HFF-Myc (cell line): ENCODE data around the gene SLC27A3.
"Not testable (repeated sequence)": the region's sequence is repeated elsewhere in the genome, so short reads cannot be mapped to it uniquely, and the experiment has no call there.

ENCODE experiments used
- DNase-seq: peaks from one replicate; pipeline ENCODE4 v3.0.0-alpha.2; 2011; ENCODE audit warnings: low read depth; ENCODE audit errors: extremely low read depth
- H3K4me3 ChIP-seq: replicated peaks from 2 replicates; pipeline ENCODE4 v1.5.1; 2011; ENCODE audit warnings: low read depth, mild to moderate bottlenecking, control low read depth, low read length
- CTCF ChIP-seq: IDR thresholded peaks from 2 replicates; pipeline ENCODE4 v1.5.1; 2012; ENCODE audit warnings: mild to moderate bottlenecking, low read depth, low read length, control low read depth; ENCODE audit errors: missing control alignments

SLC27A3 gene

GRCh38 chr1:153763365-153764225, 11.6 kb upstream of the SLC27A3 start:
- TF ChIP-seq CTCF = no peak
- no peak for DNase-seq
- no peak overlapping the region for H3K4me3 ChIP-seq

- DNase-seq = no peak
- TF ChIP-seq CTCF = no peak
These were observed 10.9 kb upstream of the SLC27A3 start for GRCh38 chr1:153764310-153764709.

GRCh38 chr1:153766663-153767062, 8.5 kb upstream of the SLC27A3 start:
- DNase-seq, H3K4me3 ChIP-seq: not testable (repeated sequence)

More at GRCh38 chr1:153764310-153764709, 10.9 kb upstream of the SLC27A3 start:
- no peak overlapping the region for H3K4me3 ChIP-seq

GRCh38 chr1:153767519-153767918, 7.7 kb upstream of the SLC27A3 start:
- H3K4me3 ChIP-seq = no peak overlapping the region
- TF ChIP-seq CTCF = no peak
- DNase-seq = no peak

- H3K4me3 ChIP-seq = no peak overlapping the region
- no peak for DNase-seq
- TF ChIP-seq CTCF = no peak
These were observed 6.7 kb upstream of the SLC27A3 start for GRCh38 chr1:153768316-153769181.

GRCh38 chr1:153769221-153769620, 6.0 kb upstream of the SLC27A3 start:
- no peak for DNase-seq
- no peak overlapping the region for H3K4me3 ChIP-seq
- no peak for TF ChIP-seq CTCF

- no peak for TF ChIP-seq CTCF
- no peak overlapping the region for H3K4me3 ChIP-seq
These were observed 4.4 kb upstream of the SLC27A3 start for GRCh38 chr1:153770797-153771196.

More at GRCh38 chr1:153770797-153771196, 4.4 kb upstream of the SLC27A3 start:
- DNase-seq = no peak
